IMR-90 (cell line): Measurements from ENCODE around the gene IRS2. TPM values are rescaled to one million over a fixed set of nuclear protein-coding genes. Genes with fewer than 3 reads are reported as not detected.

Experiments used
- ATAC-seq: fragments of 200-7000 bp; cut with Tn5 transposase; 2 replicates; pipeline ENCODE4 v1.9.1; 2020; ENCODE audit warnings: low read depth, mild to moderate bottlenecking, moderate library complexity
- BruUV-seq: library from RNA; stranded (reverse); fragments of 400-500 nt; replicated peaks from 2 replicates; lab custom pipeline; 2021; lab: Mats Ljungman, UMichigan
- CTCF ChIA-PET: fragments of 300-600 bp; formaldehyde crosslinking; extraction: SDS; loops from one replicate; lab custom pipeline; 2021; ENCODE audit warnings: antibody characterized with exemption; lab: Yijun Ruan, JAX
- POLR2A ChIA-PET: fragments of 300-600 bp; sonication (Branson Sonifier 250); formaldehyde crosslinking; loops from one replicate; lab custom pipeline; 2022; ENCODE audit warnings: antibody characterized with exemption; ENCODE audit not compliant: unreplicated experiment; lab: Charles Lee
- DNase-seq: peaks from one replicate; pipeline ENCODE4 v3.0.0; 2013
- H2AFZ ChIP-seq: replicated peaks from 2 replicates; pipeline ENCODE3; 2013; ENCODE audit warnings: low read length, mild to moderate bottlenecking; ENCODE audit not compliant: poor library complexity
- H2AK5ac ChIP-seq: 2 replicates; pipeline ENCODE4 v1.6.1; 2013; ENCODE audit warnings: low read depth, low read length, inconsistent platforms
- H2AK9ac ChIP-seq: replicated peaks from 2 replicates; pipeline ENCODE3; 2013; ENCODE audit warnings: mild to moderate bottlenecking, low read depth, low read length, moderate library complexity; ENCODE audit not compliant: poor library complexity
- H2BK120ac ChIP-seq: 2 replicates; pipeline ENCODE4 v1.6.1; 2013; ENCODE audit warnings: low read depth, low read length, inconsistent platforms
- H2BK15ac ChIP-seq: 3 replicates; pipeline ENCODE4 v1.6.1; 2013; ENCODE audit warnings: low read depth, low read length, inconsistent platforms
- H2BK20ac ChIP-seq: 2 replicates; pipeline ENCODE4 v1.6.1; 2013; ENCODE audit warnings: low read depth, mild to moderate bottlenecking, inconsistent platforms, low read length, moderate library complexity
- H2BK5ac ChIP-seq: 2 replicates; pipeline ENCODE4 v1.6.1; 2013; ENCODE audit warnings: mild to moderate bottlenecking, low read depth, low read length, inconsistent platforms; ENCODE audit not compliant: poor library complexity, severe bottlenecking
- H3K14ac ChIP-seq: replicated peaks from 2 replicates; pipeline ENCODE4 v1.6.1; 2013; ENCODE audit warnings: low read depth, low read length, inconsistent platforms
- H3K18ac ChIP-seq: 2 replicates; pipeline ENCODE4 v1.6.1; 2013; ENCODE audit warnings: low read depth, low read length, control low read depth
- H3K23ac ChIP-seq: 2 replicates; pipeline ENCODE4 v1.6.1; 2013; ENCODE audit warnings: low read depth, low read length, inconsistent platforms
- H3K27ac ChIP-seq: 2 replicates; pipeline ENCODE4 v1.5.1; 2013; ENCODE audit warnings: mild to moderate bottlenecking, control low read depth, low read length; ENCODE audit not compliant: insufficient read depth
- H3K27me3 ChIP-seq: 2 replicates; pipeline ENCODE4 v1.6.1; 2013; ENCODE audit warnings: low read length; ENCODE audit not compliant: control insufficient read depth, insufficient read depth
- H3K36me3 ChIP-seq: 2 replicates; pipeline ENCODE4 v1.6.1; 2013; ENCODE audit warnings: low read length, mixed read lengths; ENCODE audit not compliant: control insufficient read depth, insufficient read depth
- H3K4ac ChIP-seq: 2 replicates; pipeline ENCODE4 v1.6.1; 2013; ENCODE audit warnings: low read depth, low read length, inconsistent platforms
- H3K4me1 ChIP-seq: 2 replicates; pipeline ENCODE4 v1.6.1; 2013; ENCODE audit warnings: low read length, mixed read lengths; ENCODE audit not compliant: control insufficient read depth, insufficient read depth
- H3K4me2 ChIP-seq: 2 replicates; pipeline ENCODE4 v1.6.1; 2013; ENCODE audit warnings: low read depth, mild to moderate bottlenecking, control low read depth, low read length, moderate library complexity
- H3K4me3 ChIP-seq: 2 replicates; pipeline ENCODE4 v1.5.1; 2013; ENCODE audit warnings: low read depth, mild to moderate bottlenecking, control low read depth, low read length, moderate library complexity; ENCODE audit not compliant: insufficient read depth
- H3K56ac ChIP-seq: 2 replicates; pipeline ENCODE4 v1.6.1; 2013; ENCODE audit warnings: low read length, inconsistent platforms; ENCODE audit not compliant: insufficient read depth; ENCODE audit errors: extremely low read depth
- H3K79me1 ChIP-seq, 2 experiments: 2 replicates each; pipeline ENCODE4 v1.6.1; 2013; ENCODE audit warnings: low read length in 2 of 2, inconsistent platforms in 1 of 2, low read depth in 1 of 2
- H3K9ac ChIP-seq: 2 replicates; pipeline ENCODE4 v1.6.1; 2013; ENCODE audit warnings: low read depth, low read length, control low read depth
- H3K9me1 ChIP-seq: 2 replicates; pipeline ENCODE4 v1.6.1; 2013; ENCODE audit warnings: low read length, inconsistent platforms; ENCODE audit not compliant: insufficient read depth
- H3K9me3 ChIP-seq: 2 replicates; pipeline ENCODE4 v1.6.1; 2013; ENCODE audit warnings: low read length; ENCODE audit not compliant: control insufficient read depth, insufficient read depth
- H4K20me1 ChIP-seq: 2 replicates; pipeline ENCODE4 v1.6.1; 2013; ENCODE audit warnings: low read length, inconsistent platforms; ENCODE audit not compliant: insufficient read depth
- H4K5ac ChIP-seq: 2 replicates; pipeline ENCODE4 v1.6.1; 2013; ENCODE audit warnings: mild to moderate bottlenecking, low read depth, low read length, control low read depth
- H4K8ac ChIP-seq, 2 experiments: 2 replicates each; pipeline ENCODE4 v1.6.1; 2013; ENCODE audit warnings: low read depth in 2 of 2, low read length in 2 of 2, control low read depth in 1 of 2, inconsistent platforms in 1 of 2
- H4K91ac ChIP-seq: 2 replicates; pipeline ENCODE4 v1.6.1; 2013; ENCODE audit warnings: low read depth, low read length, inconsistent platforms; ENCODE audit not compliant: insufficient read depth
- CTCF ChIP-seq: conservative IDR thresholded peaks from 2 replicates; pipeline ENCODE4 v1.5.1; 2012; ENCODE audit warnings: mild to moderate bottlenecking, low read depth, low read length, improper control_type of control experiment
- NFE2L2 ChIP-seq: fragments of 150-350 bp; IDR thresholded peaks from 2 replicates; pipeline ENCODE4 v1.6.1; 2016; ENCODE audit warnings: low read depth, mild to moderate bottlenecking, low read length
- USF2 ChIP-seq: fragments of 150-350 bp; IDR thresholded peaks from 2 replicates; pipeline ENCODE4 v1.6.1; 2017; ENCODE audit warnings: mild to moderate bottlenecking, antibody characterized with exemption, low read length, low read depth
- WGBS, 2 experiments: methylation state at CpG; one replicate each; pipeline versions ENCODE4 v1.1.5 to v1.1.7; 2013; ENCODE audit warnings: missing lambda C conversion rate in 2 of 2; ENCODE audit not compliant: insufficient read length in 1 of 2; ENCODE audit errors: extremely low coverage in 2 of 2; 5-methylcytosine and 5-hydroxymethylcytosine counted together
- dilution Hi-C: fragments of 300-500 bp; cut with HindIII; formaldehyde crosslinking; loops from one replicate; pipeline ENCODE4 v1.14.3; 2018; ENCODE audit warnings: low sequenced_read_pairs; ENCODE audit not compliant: unreplicated experiment
- in situ Hi-C: fragments of 300-500 bp; cut with MboI; formaldehyde crosslinking; loops from 3 replicates; pipeline ENCODE4 v1.14.3; 2019; ENCODE audit warnings: low sequenced_read_pairs, inconsistent platforms, mixed read lengths
- intact Hi-C: fragments of 100-400 bp; cut with micrococcal nuclease; formaldehyde crosslinking; loops from 2 replicates; pipeline ENCODE4 v1.10.0; 2022
- polyA plus RNA-seq, 3 experiments: library from polyadenylated mRNA; depleted of rRNA; stranded (reverse); fragments of >200 nt; gene quantifications; 2 replicates each; pipeline ENCODE4 v1.2.3, GENCODE V29; 2012; ENCODE audit warnings: low replicate concordance in 1 of 3
- total RNA-seq: library from RNA; depleted of rRNA; stranded (reverse); fragments of >200 nt; gene quantifications from 2 replicates; pipeline ENCODE4 v1.2.3, GENCODE V29; 2012

Gene IRS2
- total and polyA plus RNA-seq, 2 of the 4 experiments (the other 2 are of a cell fraction): 0.36 to 1.4 TPM

DNA sequence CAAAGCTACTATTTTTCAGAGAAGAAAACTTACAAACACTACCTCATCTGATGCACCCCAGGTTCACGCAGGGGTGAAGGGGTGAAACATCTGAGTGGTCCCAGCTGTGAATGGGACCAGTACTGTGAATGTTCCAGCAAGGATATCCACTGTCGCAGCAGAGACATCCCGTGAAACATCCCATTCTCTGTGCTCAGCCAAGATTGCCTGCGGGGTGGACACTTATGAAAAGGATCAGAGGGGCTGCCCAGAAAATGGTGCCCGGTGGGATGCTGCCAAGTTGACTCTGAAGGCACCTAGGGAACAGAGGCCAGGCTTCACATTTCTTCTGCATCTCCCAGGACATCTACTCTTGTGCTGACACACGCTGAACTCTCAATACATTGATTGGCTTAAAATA lies 15.9 kb downstream of the IRS2 start:
- no peak overlapping the region for H4K91ac ChIP-seq
- no peaks in the 10 kb centered on the region for H3K4me1 ChIP-seq
- H3K9me3 ChIP-seq: no peaks in the 10 kb centered on the region
- no peak for TF ChIP-seq NFE2L2
- TF ChIP-seq USF2: no peak
- TF ChIP-seq CTCF: no peak
- intact Hi-C loops (no loop called here), dilution Hi-C loops (no loop called here), in situ Hi-C loops (loop anchor here (10.0 kb wide), 1 partner anchor 806 kb away; no protein-coding TSS in a partner anchor)
- H3K36me3 ChIP-seq: peaks cover 11% of the 10 kb centered on the region
- H2AK5ac ChIP-seq: no peak overlapping the region; the same call in 1 of the 2 replicates
- no TSS peak for BruUV-seq
- no peak for DNase-seq
- no peak overlapping the region for H2BK5ac ChIP-seq
- no peak overlapping the region for H2BK20ac ChIP-seq
- no peak overlapping the region for H2BK15ac ChIP-seq
- no peak overlapping the region for H3K23ac ChIP-seq
- H3K4me2 ChIP-seq: no peak overlapping the region
- no peak overlapping the region for H2BK120ac ChIP-seq
- no peak overlapping the region for H3K9ac ChIP-seq
- no peaks in the 10 kb centered on the region for H3K9me1 ChIP-seq
- no peak overlapping the region for H3K18ac ChIP-seq
- H3K27me3 ChIP-seq: no peaks in the 10 kb centered on the region
- no peak overlapping the region for H3K4ac ChIP-seq
- H3K79me1 ChIP-seq: peaks cover 31 to 43% of the 10 kb centered on the region in 2 experiments
- H3K27ac ChIP-seq: no peak overlapping the region
- H2AK9ac ChIP-seq: peak overlapping the region; percentile 45
- ChIA-PET CTCF (interaction anchor here (0.6 kb wide), 1 partner anchor 810 kb away, joined by 6 read pairs; no protein-coding TSS in a partner anchor), POLR2A (no interaction called here)
- WGBS, 2 experiments: 100% methylated on average over 2 of the region's 6 CpGs; no CpG with 5 or more reads in 1 of the 2 experiments
- no peak overlapping the region; the same call in 1 of the 2 replicates for H3K14ac ChIP-seq
- no peak overlapping the region for H4K8ac ChIP-seq
- H3K4me3 ChIP-seq: no peak overlapping the region
- no peak overlapping the region for H2AFZ ChIP-seq
- ATAC-seq: no peak
- H4K20me1 ChIP-seq: peaks cover 22% of the 10 kb centered on the region; the same call in 1 of the 2 replicates
- no peak overlapping the region for H3K56ac ChIP-seq
- no peak overlapping the region for H4K5ac ChIP-seq
